HG03280 (cell line): Measurements from ENCODE around the gene DUS2.
"Not testable (repeated sequence)": the region's sequence is repeated elsewhere in the genome, so short reads cannot be mapped to it uniquely, and the experiment has no call there.

Experiments used
- ATAC-seq: cut with Tn5 transposase; IDR thresholded peaks from one replicate; pipeline ENCODE4 v1.9.1; 2021; ENCODE audit warnings: mild to moderate bottlenecking, moderate library complexity; ENCODE audit not compliant: unreplicated experiment

Gene DUS2

GRCh38 chr16:68115851-68116250 is 92.8 kb downstream of the DUS2 start:
- no peak for ATAC-seq

GRCh38 chr16:68116256-68116867 is 93.3 kb downstream of the DUS2 start:
- ATAC-seq: no peak

- ATAC-seq: no peak
Measured at GRCh38 chr16:68117884-68118283, 94.8 kb downstream of the DUS2 start.

GRCh38 chr16:68118954-68119353 is 95.9 kb downstream of the DUS2 start:
- ATAC-seq: not testable (repeated sequence)

GRCh38 chr16:68120496-68120895 is 97.4 kb downstream of the DUS2 start:
- not testable (repeated sequence) for ATAC-seq

GRCh38 chr16:68126395-68126794 is 103.3 kb downstream of the DUS2 start:
- peak; percentile 66 for ATAC-seq

- ATAC-seq: no peak
Measured at GRCh38 chr16:68128577-68129305, 105.7 kb downstream of the DUS2 start.
